ENCODE data around the gene NAGLU. TPM values are rescaled to one million over a fixed set of nuclear protein-coding genes. Genes with fewer than 3 reads are reported as not detected.
A peak's percentile ranks its signal among the peaks of the same experiment; 100 is the strongest.

Gene NAGLU
- total and polyA plus RNA-seq, 2 of the 13 experiments (the other 11 are each of a cell fraction or from before 2014, with no cell fraction given) = 28.2 to 40.1 TPM

- TF ChIP-seq ZNF407 (CRISPR knock-in tag; IDR thresholded peaks at IDR 0.05; ENCODE audit: not compliant biosample characterization) (peak; percentile 5), HBP1 (CRISPR knock-in tag; IDR thresholded peaks at IDR 0.05; ENCODE audit: low read depth) (no peak), KDM5A (IDR thresholded peaks at IDR 0.05; ENCODE audit: borderline replicate concordance, low read length) (no peak), GABPA (IDR thresholded peaks at IDR 0.05; ENCODE audit: low read depth, low read length) (no peak), GABPA (CRISPR knock-in tag; IDR thresholded peaks at IDR 0.05; ENCODE audit: low read depth) (peak; percentile 75), ZBTB40 (IDR thresholded peaks at IDR 0.05) (no peak), ZBTB40 (CRISPR knock-in tag; IDR thresholded peaks at IDR 0.05) (no peak; the same call in 1 of the 2 replicates), ZNF607 (CRISPR knock-in tag; IDR thresholded peaks at IDR 0.05; ENCODE audit: borderline replicate concordance) (peak; percentile 73; the same call in 1 of the 2 replicates), ZBTB2 (CRISPR knock-in tag; IDR thresholded peaks at IDR 0.05; ENCODE audit: low read depth) (0 out of 2 replicates have a peak, but pooled peaks have one; percentile 61), TEAD3 (CRISPR knock-in tag; optimal IDR thresholded peaks at IDR 0.05; ENCODE audit: borderline replicate concordance) (peak; percentile 63)
These were observed at the start of gene NAGLU (continued) for GRCh38 chr17:42536048-42536371.

All from HepG2 (cell line).